Neuronal stem cell (in vitro differentiated cells): Measurements from ENCODE around the gene ALDH3A1.
A peak's percentile ranks its signal among the peaks of the same experiment; 100 is the strongest.

Experiments used
- DNase-seq: peaks from one replicate; pipeline ENCODE4 v3.0.0-alpha.2; 2013; ENCODE audit warnings: low spot score
- H2AFZ ChIP-seq: one replicate; pipeline ENCODE4 v1.6.1; 2013; ENCODE audit warnings: mild to moderate bottlenecking, low read length, inconsistent platforms
- H2AK5ac ChIP-seq: 2 replicates; pipeline ENCODE4 v1.6.1; 2013; ENCODE audit warnings: low read depth, mild to moderate bottlenecking, inconsistent platforms, low read length, moderate library complexity, mixed read lengths
- H2BK120ac ChIP-seq: 2 replicates; pipeline ENCODE4 v1.6.1; 2013; ENCODE audit warnings: low read depth, mild to moderate bottlenecking, inconsistent platforms, low read length, moderate library complexity, mixed read lengths
- H2BK12ac ChIP-seq: one replicate; pipeline ENCODE4 v1.6.1; 2013; ENCODE audit warnings: low read length, inconsistent platforms
- H2BK15ac ChIP-seq: 2 replicates; pipeline ENCODE4 v1.6.1; 2013; ENCODE audit warnings: mild to moderate bottlenecking, low read length, inconsistent platforms, mixed read lengths
- H2BK5ac ChIP-seq: one replicate; pipeline ENCODE4 v1.6.1; 2013; ENCODE audit warnings: inconsistent platforms, mild to moderate bottlenecking, low read length, moderate library complexity
- H3K14ac ChIP-seq: one replicate; pipeline ENCODE4 v1.6.1; 2013; ENCODE audit warnings: low read length, inconsistent platforms
- H3K18ac ChIP-seq: 2 replicates; pipeline ENCODE4 v1.6.1; 2013; ENCODE audit warnings: low read length, inconsistent platforms
- H3K23ac ChIP-seq: 2 replicates; pipeline ENCODE4 v1.6.1; 2013; ENCODE audit warnings: low read depth, mild to moderate bottlenecking, mixed read lengths, low read length, inconsistent platforms; ENCODE audit not compliant: poor library complexity
- H3K27ac ChIP-seq: replicated peaks from 3 replicates; pipeline ENCODE4 v1.5.1; 2013; ENCODE audit warnings: low read length, inconsistent platforms
- H3K27me3 ChIP-seq, 3 experiments: 2 replicates each; pipeline ENCODE4 v1.6.1; 2013; ENCODE audit warnings: low read length in 3 of 3, mild to moderate bottlenecking in 2 of 3, inconsistent platforms in 1 of 3, low read depth in 1 of 3, mixed read lengths in 1 of 3, moderate library complexity in 1 of 3; ENCODE audit not compliant: control insufficient read depth in 3 of 3, insufficient read depth in 3 of 3
- H3K36me3 ChIP-seq, 2 donors: replicated peaks in 1 of 2; 2 replicates each; pipeline ENCODE4 v1.6.1; 2013; ENCODE audit warnings: low read length in 2 of 2; ENCODE audit not compliant: control insufficient read depth in 2 of 2, insufficient read depth in 2 of 2
- H3K4ac ChIP-seq: 2 replicates; pipeline ENCODE4 v1.6.1; 2013; ENCODE audit warnings: inconsistent platforms, mild to moderate bottlenecking, low read length, moderate library complexity
- H3K4me1 ChIP-seq, 2 donors: 1 replicate in 1 of 2; 2 replicates in 1 of 2; pipeline ENCODE4 v1.6.1; 2013; ENCODE audit warnings: low read length in 2 of 2, low read depth in 1 of 2; ENCODE audit not compliant: control insufficient read depth in 2 of 2, insufficient read depth in 1 of 2
- H3K4me2 ChIP-seq: one replicate; pipeline ENCODE4 v1.6.1; 2013; ENCODE audit warnings: mild to moderate bottlenecking, low read length, inconsistent platforms; ENCODE audit not compliant: insufficient read depth, poor library complexity, severe bottlenecking
- H3K4me3 ChIP-seq, 2 donors: 2 replicates each; pipeline ENCODE4 v1.5.1; 2013; ENCODE audit warnings: low read length in 2 of 2, mild to moderate bottlenecking in 2 of 2, inconsistent platforms in 1 of 2, moderate library complexity in 1 of 2
- H3K79me1 ChIP-seq: one replicate; pipeline ENCODE4 v1.6.1; 2013; ENCODE audit warnings: low read depth, mild to moderate bottlenecking, inconsistent platforms, low read length, moderate library complexity
- H3K9ac ChIP-seq: one replicate; pipeline ENCODE4 v1.6.1; 2013; ENCODE audit warnings: mild to moderate bottlenecking, low read depth, low read length, inconsistent platforms; ENCODE audit not compliant: poor library complexity
- H3K9me3 ChIP-seq, 2 donors: replicated peaks in 1 of 2; 2 replicates each; pipeline versions ENCODE3 to v1.6.1; 2013; ENCODE audit warnings: low read length in 2 of 2, mild to moderate bottlenecking in 2 of 2, inconsistent platforms in 1 of 2, low read depth in 1 of 2, mixed read lengths in 1 of 2, moderate library complexity in 1 of 2; ENCODE audit not compliant: control insufficient read depth in 2 of 2, insufficient read depth in 1 of 2
- H4K8ac ChIP-seq: one replicate; pipeline ENCODE4 v1.6.1; 2013; ENCODE audit warnings: low read depth, mild to moderate bottlenecking, inconsistent platforms, low read length, moderate library complexity
- H4K91ac ChIP-seq: one replicate; pipeline ENCODE4 v1.6.1; 2013; ENCODE audit warnings: low read length, low read depth, mild to moderate bottlenecking, inconsistent platforms; ENCODE audit not compliant: poor library complexity
- WGBS, 2 donors: extraction: QIAGEN DNeasy Blood & Tissue Kit; methylation state at CpG; one replicate each; pipeline ENCODE4 v1.1.7; 2013; ENCODE audit warnings: missing lambda C conversion rate in 2 of 2, mixed read lengths in 1 of 2; ENCODE audit not compliant: insufficient read length in 2 of 2, insufficient replicate concordance in 1 of 2; ENCODE audit errors: extremely low coverage in 2 of 2; 5-methylcytosine and 5-hydroxymethylcytosine counted together

ALDH3A1 gene

GRCh38 chr17:19744922-19745757 is 3.0 kb downstream of the ALDH3A1 start:
- Histone ChIP-seq H2BK5ac (peak overlapping the region; percentile 26), H3K36me3 (no peaks in the 10 kb centered on the region), H3K79me1 (no peaks in the 10 kb centered on the region), H3K9me3 (peaks cover 0 to 2% of the 10 kb centered on the region in 2 donors), H3K27ac (no peak overlapping the region), H3K23ac (peak overlapping the region; percentile 49), H3K9ac (peak overlapping the region; percentile 56), H4K91ac (no peak overlapping the region), H3K4me3 (peak overlapping the region in 1 of 2 donors; percentile 48), H2BK12ac (no peak overlapping the region), H3K4me1 (peaks cover 2 to 10% of the 10 kb centered on the region in 2 donors), H2AK5ac (peak overlapping the region; percentile 25), H3K4ac (no peak overlapping the region), H2BK15ac (peak overlapping the region; percentile 96), H3K27me3 (peaks cover 0 to 35% (median 0%) of the 10 kb centered on the region in 3 experiments), H3K18ac (peak overlapping the region; percentile 97), H2BK120ac (peak overlapping the region; percentile 66), H4K8ac (peak overlapping the region; percentile 57), H3K4me2 (peak overlapping the region; percentile 57), H3K14ac (peak overlapping the region; percentile 31), H2AFZ (peak overlapping the region; percentile 97)
- no CpG with 5 or more reads among the region's 50 CpGs for WGBS, 2 donors
- peak; percentile 89 for DNase-seq

- peak overlapping the region; percentile 86 for H3K9ac ChIP-seq
- H2BK15ac ChIP-seq: peak overlapping the region; percentile 85
- no peaks in the 10 kb centered on the region for H3K36me3 ChIP-seq
- peak overlapping the region; percentile 1 to 48 for H3K4me3 ChIP-seq
- peak overlapping the region; percentile 94 for H3K14ac ChIP-seq
- H2AFZ ChIP-seq: peak overlapping the region; percentile 97
- WGBS, 2 donors: no CpG with 5 or more reads among the region's 26 CpGs
- H2BK120ac ChIP-seq: peak overlapping the region; percentile 97
- H4K8ac ChIP-seq: peak overlapping the region; percentile 96
- peak overlapping the region; percentile 95 for H2AK5ac ChIP-seq
- peak overlapping the region; percentile 84 for H3K4ac ChIP-seq
- peaks cover 2 to 10% of the 10 kb centered on the region in 2 donors for H3K4me1 ChIP-seq
- peak overlapping the region; percentile 97 for H3K18ac ChIP-seq
- no peak for DNase-seq
- no peak overlapping the region for H2BK12ac ChIP-seq
- H3K9me3 ChIP-seq: peaks cover 0 to 2% of the 10 kb centered on the region in 2 donors
- peak overlapping the region; percentile 92 for H4K91ac ChIP-seq
- peak overlapping the region; percentile 57 for H3K4me2 ChIP-seq
- H3K23ac ChIP-seq: peak overlapping the region; percentile 68
- H3K27ac ChIP-seq: no peak overlapping the region
- peak overlapping the region; percentile 66 for H2BK5ac ChIP-seq
- no peaks in the 10 kb centered on the region for H3K79me1 ChIP-seq
- peaks cover 0 to 35% (median 0%) of the 10 kb centered on the region in 3 experiments for H3K27me3 ChIP-seq
Observed at GRCh38 chr17:19744492-19744891, 3.6 kb downstream of the ALDH3A1 start.

GRCh38 chr17:19743101-19744100 is 4.7 kb downstream of the ALDH3A1 start:
- Histone ChIP-seq H2BK12ac (peak overlapping the region; percentile 63), H3K18ac (peak overlapping the region; percentile 13), H3K4ac (no peak overlapping the region)

More at GRCh38 chr17:19743101-19744100, 4.7 kb downstream of the ALDH3A1 start:
- Histone ChIP-seq H2BK5ac (peak overlapping the region; percentile 32), H2BK120ac (peak overlapping the region; percentile 43), H3K79me1 (peaks cover 1% of the 10 kb centered on the region), H3K14ac (no peak overlapping the region), H4K8ac (peak overlapping the region; percentile 65), H2AFZ (no peak overlapping the region), H3K36me3 (no peaks in the 10 kb centered on the region), H2BK15ac (no peak overlapping the region), H3K9me3 (peaks cover 0 to 2% of the 10 kb centered on the region in 2 donors), H3K9ac (no peak overlapping the region), H3K27ac (no peak overlapping the region), H3K23ac (no peak overlapping the region), H3K4me3 (no peak overlapping the region), H3K4me2 (no peak overlapping the region), H2AK5ac (peak overlapping the region; percentile 79), H3K4me1 (peaks cover 2 to 9% of the 10 kb centered on the region in 2 donors), H4K91ac (no peak overlapping the region), H3K27me3 (peaks cover 0 to 26% (median 0%) of the 10 kb centered on the region in 3 experiments)
- no peak for DNase-seq
- no CpG with 5 or more reads among the region's 34 CpGs for WGBS, 2 donors
